Activated CD4-positive, alpha-beta T cell treated with anti-CD3 and anti-CD28 coated beads for 4 hours (primary cell): ENCODE measurements around the gene SLC16A8.

Experiments used
- DNase-seq, 2 donors: peaks; one replicate each; pipeline ENCODE4 v3.0.0-alpha.2; 2020

Gene SLC16A8

GRCh38 chr22:38071421-38072321 is 12.3 kb downstream of the SLC16A8 start:
- no peak for DNase-seq

GRCh38 chr22:38070250-38070921 is 13.6 kb downstream of the SLC16A8 start:
- no peak for DNase-seq

- no peak for DNase-seq
Measured at GRCh38 chr22:38069372-38070249, 14.4 kb downstream of the SLC16A8 start.

DNA sequence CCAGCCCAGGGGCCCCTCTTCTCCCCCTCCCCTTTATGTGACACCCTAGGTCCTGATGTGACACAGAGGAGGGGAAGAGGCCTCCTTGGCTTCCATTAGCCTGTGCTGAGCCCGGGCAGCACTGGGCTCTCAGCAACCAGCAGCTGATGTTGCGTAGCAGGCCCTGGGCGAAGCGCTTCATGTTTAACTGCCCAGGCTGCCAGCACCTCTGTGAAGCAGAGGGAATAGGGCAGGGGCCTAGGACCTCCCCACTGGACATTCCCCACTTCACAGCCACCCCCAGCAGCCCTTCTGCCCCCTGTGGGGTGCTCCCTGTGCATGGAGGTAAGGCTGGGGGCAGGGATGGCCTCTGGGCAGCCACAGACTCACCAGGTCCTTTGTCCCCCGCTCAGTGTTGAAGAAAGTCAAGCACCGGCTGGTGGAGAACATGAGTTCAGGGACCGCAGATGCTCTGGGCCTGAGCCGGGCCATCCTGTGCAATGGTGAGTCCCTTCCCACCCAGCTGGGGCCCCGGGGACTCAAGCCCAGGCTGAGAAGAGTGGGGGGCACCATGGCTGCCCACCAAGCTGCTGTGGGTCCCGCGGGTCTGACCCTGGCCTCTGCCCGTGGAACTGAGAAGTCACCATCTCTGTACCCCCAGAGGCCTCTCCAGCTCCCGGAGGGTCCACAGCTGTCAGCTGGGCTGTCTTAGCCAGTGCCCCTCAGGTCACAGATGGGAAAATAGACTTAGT is 15.2 kb downstream of the SLC16A8 start:
- no peak for DNase-seq

DNA sequence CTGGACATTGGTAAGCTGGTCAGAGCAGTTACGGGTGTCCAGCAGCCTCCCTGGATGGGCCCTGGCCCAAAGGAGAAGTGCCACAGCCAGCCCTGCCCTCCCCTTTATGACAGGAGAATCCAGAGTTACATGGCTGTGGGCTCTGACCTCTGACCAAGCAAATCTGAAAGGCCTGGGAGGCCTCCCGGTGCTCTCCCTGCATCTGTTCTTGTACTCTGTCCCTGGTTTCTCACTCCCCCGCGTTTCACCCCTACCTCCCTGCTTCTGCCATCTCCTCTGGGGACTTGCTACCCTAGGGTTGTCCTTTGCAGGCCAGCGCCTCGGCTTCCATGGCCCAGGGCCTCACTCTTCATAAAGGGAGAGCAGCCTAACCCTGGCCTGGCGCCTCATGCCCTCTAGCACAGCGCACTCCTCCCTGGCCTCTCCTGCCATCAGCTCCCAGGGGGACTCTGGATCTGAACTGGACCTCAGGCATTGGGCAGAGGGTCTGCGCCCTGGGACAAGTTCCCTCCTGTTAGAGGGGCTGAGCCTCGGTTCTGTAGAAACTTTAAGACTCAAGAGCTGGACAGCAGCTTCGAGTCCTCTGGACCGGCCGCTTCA is 16.1 kb downstream of the SLC16A8 start:
- DNase-seq: no peak

- no peak for DNase-seq
Measured at GRCh38 chr22:38067028-38067415, 17.0 kb downstream of the SLC16A8 start.

DNA sequence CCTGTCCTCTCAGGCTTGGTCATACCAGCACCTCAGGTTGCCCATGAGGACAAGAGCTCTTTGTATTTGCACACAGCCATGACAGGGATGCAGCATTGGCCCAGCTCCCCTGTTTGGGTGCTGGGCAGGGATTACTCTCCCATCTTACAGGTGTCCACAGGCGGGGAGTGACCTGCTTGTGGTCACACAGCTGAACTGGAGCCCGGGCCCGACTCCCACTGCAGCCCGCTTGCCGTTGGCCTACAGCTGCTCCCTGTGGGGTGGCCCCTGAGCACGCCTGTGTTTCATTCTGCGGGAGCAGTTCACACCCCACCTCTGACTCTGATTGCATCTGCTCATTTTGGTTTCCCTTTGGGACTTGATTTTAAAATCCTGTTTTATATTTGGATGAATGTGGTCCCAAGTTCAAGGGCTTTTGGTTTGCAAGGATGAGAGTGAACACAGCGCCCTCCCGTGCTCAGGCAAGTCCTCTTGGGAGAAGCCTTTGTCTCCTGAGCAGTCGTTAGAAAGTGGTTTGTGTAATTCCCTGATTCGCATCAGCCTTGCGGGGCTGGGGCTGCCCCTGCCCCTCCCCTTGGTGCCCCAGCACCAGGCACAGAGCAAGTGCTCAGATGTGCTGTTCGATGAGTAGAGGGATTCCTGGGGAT is 17.5 kb downstream of the SLC16A8 start:
- no peak for DNase-seq

GRCh38 chr22:38065539-38065938 is 18.4 kb downstream of the SLC16A8 start:
- no peak for DNase-seq

- no peak for DNase-seq
Measured at GRCh38 chr22:38062791-38063190, 21.2 kb downstream of the SLC16A8 start.

DNA sequence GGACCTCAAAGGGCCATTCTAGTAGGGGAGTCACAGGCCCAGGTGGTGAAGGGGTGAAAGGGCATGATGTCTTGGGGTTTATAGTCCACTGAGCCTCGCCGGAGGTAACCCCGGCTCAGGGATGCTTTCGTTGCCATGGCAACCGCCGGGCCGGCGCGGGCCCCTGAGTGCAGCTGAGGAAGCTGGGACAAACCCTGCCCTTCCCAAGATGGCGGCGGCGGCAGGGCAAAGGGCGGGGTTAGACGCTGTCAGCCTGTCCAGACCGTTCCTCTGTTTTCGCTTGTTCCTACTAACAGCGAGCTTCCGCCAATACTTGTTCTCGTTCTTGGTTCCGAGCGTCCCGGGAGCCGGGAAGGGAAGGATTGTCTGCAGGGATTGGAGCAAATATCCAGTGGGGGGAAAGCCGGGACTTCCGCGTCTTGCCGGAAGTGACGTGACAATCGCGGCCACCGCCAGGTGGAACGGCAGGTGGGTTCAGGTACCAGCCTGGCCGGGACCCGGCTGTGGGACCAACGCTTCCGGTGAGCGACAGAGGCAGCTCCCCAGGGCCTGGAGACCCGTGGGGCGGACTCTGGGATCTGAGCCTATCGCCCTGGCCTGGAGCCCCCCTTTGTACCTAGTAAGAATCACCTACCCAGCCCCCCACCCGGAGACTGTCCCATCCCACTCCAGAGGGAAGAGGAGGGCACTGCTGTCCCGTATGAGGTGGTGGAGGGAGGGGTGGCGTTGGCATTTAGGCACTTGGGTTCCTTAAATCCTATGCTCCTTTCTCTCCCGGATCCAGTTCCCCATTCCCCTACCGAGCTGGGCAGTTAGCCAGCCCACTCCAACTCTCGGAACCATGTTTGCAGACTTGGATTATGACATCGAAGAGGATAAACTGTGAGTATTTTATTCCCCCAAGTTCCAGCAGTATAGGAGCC is 26.8 kb downstream of the SLC16A8 start, which contains the start of gene PICK1:
TSS of gene PICK1 (plus strand) at position 436 of the 923 bp plus-strand sequence. CDS start at position 842, 406 bp downstream.
- DNase-seq: peak; percentile 72 to 80

- peak; percentile 72 to 73 for DNase-seq
Measured at GRCh38 chr22:38051900-38052862, 31.8 kb downstream of the SLC16A8 start.

- no peak for DNase-seq
Measured at GRCh38 chr22:38051261-38051660, 32.7 kb downstream of the SLC16A8 start.

- DNase-seq: no peak
Measured at GRCh38 chr22:38050720-38051119, 33.3 kb downstream of the SLC16A8 start.

DNA sequence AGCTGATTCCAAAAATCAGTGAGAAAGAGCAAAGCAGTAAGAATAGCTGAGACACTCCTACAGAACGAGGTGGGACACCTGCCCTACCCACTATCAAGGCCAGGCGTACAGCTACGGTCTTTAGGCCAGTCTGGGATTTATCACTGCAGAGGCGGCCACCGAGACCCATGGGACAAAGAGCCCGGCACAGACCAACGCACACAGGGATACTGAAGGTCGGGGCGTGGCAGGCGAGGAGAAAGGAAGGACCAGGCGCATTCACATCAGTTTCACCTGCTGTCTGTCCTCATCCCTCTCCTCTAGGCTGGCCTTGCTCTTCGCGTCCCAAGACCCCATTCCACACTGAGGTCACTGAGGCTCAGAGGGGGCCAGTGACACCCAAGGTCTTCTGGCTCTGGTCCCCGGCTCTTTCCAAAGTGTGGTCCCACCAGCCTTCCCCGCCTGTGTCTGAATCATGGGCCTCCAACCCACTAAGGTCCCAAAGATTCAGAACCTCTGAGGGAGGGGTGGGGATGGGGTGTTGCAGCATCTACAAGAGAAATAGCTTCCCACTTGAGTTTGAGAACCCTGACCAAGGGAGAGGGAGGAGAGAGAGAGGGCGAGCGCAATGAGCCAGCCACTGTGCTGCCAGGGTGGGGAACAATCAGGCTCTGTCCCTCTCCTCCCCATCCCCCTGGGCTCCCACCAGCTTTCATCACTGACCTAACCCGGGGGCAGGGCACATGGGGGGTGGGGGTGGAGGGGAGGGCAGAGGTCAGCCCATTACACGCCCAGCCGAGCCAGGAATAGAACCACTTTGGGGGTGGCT is 34.0 kb downstream of the SLC16A8 start:
- DNase-seq: no peak

DNA sequence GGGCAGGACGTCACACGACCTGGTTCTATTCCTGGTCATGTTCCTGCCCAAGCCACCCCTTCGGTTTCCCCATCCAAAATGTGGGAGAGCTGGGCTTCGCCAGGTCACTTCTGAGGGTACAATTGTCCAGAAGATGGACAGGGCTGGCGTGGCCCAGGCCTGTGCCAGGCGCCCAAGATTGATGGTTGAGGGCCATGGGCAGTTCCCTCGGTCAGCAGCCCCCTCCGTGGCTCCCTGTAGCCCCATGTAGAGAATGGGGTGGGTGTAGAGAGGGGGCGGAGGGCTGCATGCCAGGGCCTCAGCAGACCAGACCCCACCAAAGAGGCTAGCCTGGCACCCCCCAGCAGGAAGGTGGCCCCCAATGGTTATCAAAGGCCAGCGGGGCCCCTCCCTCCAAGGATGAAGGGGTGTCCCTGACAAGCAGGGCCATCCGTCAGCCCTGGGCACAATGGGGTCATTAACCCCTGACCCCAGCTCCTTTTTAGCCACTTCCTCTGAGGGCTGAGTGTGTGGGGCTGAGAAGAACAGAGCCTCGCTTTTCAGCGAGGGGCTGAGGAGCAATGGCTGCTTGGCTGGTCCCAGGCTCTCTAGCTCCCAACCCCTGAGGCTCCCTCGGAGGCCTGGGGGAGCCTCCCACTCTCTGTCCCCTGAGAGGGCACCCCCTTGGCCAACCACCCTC is 37.8 kb downstream of the SLC16A8 start:
- DNase-seq: no peak

DNA sequence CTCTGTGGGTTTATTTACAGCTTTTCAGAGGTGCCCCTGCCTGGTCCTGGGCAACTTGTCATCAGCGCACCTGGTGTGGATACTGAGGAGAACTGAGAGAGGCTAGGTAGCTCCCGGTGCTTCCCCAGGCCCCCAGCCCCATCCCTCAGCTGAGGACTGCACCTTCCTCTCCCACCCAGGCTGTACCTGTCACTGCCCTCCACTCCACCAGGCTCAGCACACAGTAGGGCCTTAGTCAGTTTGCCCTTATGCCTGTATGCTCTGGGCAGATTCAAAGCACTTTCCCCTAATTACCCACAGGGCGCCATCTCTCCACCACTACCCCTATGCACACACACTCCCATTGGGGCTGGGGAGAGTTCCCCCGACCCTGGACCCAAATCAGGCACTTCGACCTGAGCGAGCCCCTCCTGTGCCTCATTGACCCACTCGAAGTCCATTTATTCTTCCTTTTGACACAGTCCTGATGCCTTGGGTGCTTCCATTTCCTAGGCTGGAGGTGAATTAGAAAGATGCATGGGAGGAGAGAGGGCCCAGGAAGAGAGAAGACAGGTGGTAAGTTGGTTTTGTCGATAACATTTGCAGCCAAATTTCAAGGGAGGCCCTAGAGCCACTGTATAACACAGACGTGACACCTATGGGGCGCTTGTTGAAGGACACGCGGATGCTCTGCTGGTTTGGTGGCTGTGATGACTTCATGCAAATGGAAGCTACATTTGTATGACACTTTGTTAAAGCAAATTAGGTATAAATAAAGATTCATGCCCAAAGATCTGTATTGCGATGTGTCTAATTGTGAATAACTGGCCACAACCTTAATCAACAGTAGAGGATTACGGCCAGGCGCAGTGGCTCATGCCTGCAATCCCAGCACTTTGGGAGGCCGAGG is 40.6 kb downstream of the SLC16A8 start:
- no peak for DNase-seq

GRCh38 chr22:38042488-38042790 is 41.5 kb downstream of the SLC16A8 start:
- no peak for DNase-seq
